Activated naive CD4-positive, alpha-beta T cell treated with anti-CD3 and anti-CD28 coated beads, Interleukin-2, amount 50 U/mL, for 72 hours (primary cell): ENCODE results near the gene KCNA4. TPM values are rescaled to one million over a fixed set of nuclear protein-coding genes. Genes with fewer than 3 reads are reported as not detected.
"Not testable (repeated sequence)": the region's sequence is repeated elsewhere in the genome, so short reads cannot be mapped to it uniquely, and the experiment has no call there.

Experiments used
- ATAC-seq, 2 donors: fragments of 150-1000 bp; cut with Tn5 transposase; 2 replicates each; pipeline ENCODE4 v1.10.0; 2021; ENCODE audit warnings: mild to moderate bottlenecking in 2 of 2, moderate library complexity in 2 of 2
- DNase-seq, 2 donors: peaks; one replicate each; pipeline ENCODE4 v3.0.0; 2021 to 2022; ENCODE audit warnings: low spot score in 2 of 2
- H3K27ac Mint-ChIP-seq, 2 donors: one replicate each; pipeline ENCODE4 v1.8.0; 2022; ENCODE audit warnings: mild to moderate bottlenecking in 2 of 2, mixed read lengths in 2 of 2
- H3K36me3 Mint-ChIP-seq, 2 donors: one replicate each; pipeline ENCODE4 v1.8.0; 2022; ENCODE audit warnings: mixed read lengths in 2 of 2
- H3K9me3 Mint-ChIP-seq, 2 donors: one replicate each; pipeline ENCODE4 v1.8.0; 2022; ENCODE audit warnings: mixed read lengths in 2 of 2
- total RNA-seq, 2 donors: library from RNA; stranded (reverse); gene quantifications; one replicate each; pipeline ENCODE4 v1.2.3, GENCODE V29; 2022

KCNA4 gene
- not detected for total RNA-seq

GRCh38 chr11:30016588-30017363 lies at the start of gene KCNA4:
Gene KCNA4, minus strand, starts transcription at chr11:30017030. Its CDS starts 4,352 bp downstream, at chr11:30012678.
- ATAC-seq (no peak), DNase-seq (no peak)
- H3K9me3 Mint-ChIP-seq: peaks cover 3 to 8% of the 10 kb centered on the region in 2 donors
- H3K27ac Mint-ChIP-seq: no peak within 1 kb of the TSS
- peaks cover 2 to 15% of the 10 kb centered on the region in 2 donors for H3K36me3 Mint-ChIP-seq

GRCh38 chr11:30062103-30062502 lies 45.3 kb upstream of the KCNA4 start:
- Mint-ChIP-seq H3K27ac (no peak overlapping the region), H3K36me3 (peaks cover 6 to 14% of the 10 kb centered on the region in 2 donors), H3K9me3 (peaks cover 23 to 24% of the 10 kb centered on the region in 2 donors)
- DNase-seq (no peak), ATAC-seq (no peak)

- no peak overlapping the region for H3K27ac Mint-ChIP-seq
- H3K36me3 Mint-ChIP-seq: peaks cover under 1 to 4% of the 10 kb centered on the region in 2 donors
These were observed 42.5 kb upstream of the KCNA4 start for GRCh38 chr11:30059172-30059815.

GRCh38 chr11:30049214-30049613 lies 32.4 kb upstream of the KCNA4 start:
- DNase-seq: no peak
- ATAC-seq: no peak
- H3K9me3 Mint-ChIP-seq: peaks cover 10 to 12% of the 10 kb centered on the region in 2 donors
- H3K27ac Mint-ChIP-seq: no peak overlapping the region
- H3K36me3 Mint-ChIP-seq: peaks cover 0 to 8% of the 10 kb centered on the region in 2 donors

More at GRCh38 chr11:30059172-30059815, 42.5 kb upstream of the KCNA4 start:
- H3K9me3 Mint-ChIP-seq: peaks cover 11 to 17% of the 10 kb centered on the region in 2 donors
- no peak for ATAC-seq
- no peak for DNase-seq

- Mint-ChIP-seq H3K27ac (no peak overlapping the region), H3K9me3 (peaks cover 11 to 17% of the 10 kb centered on the region in 2 donors), H3K36me3 (peaks cover 0 to 10% of the 10 kb centered on the region in 2 donors)
- ATAC-seq: no peak
- DNase-seq: no peak
These were observed 29.7 kb upstream of the KCNA4 start for GRCh38 chr11:30046578-30046945.

GRCh38 chr11:30045921-30046577 lies 29.2 kb upstream of the KCNA4 start:
- Mint-ChIP-seq H3K36me3 (peaks cover 0 to 10% of the 10 kb centered on the region in 2 donors), H3K9me3 (peaks cover 11 to 17% of the 10 kb centered on the region in 2 donors), H3K27ac (no peak overlapping the region)
- no peak for ATAC-seq
- no peak for DNase-seq

GRCh38 chr11:30045144-30045543 lies 28.3 kb upstream of the KCNA4 start:
- peaks cover 0 to 10% of the 10 kb centered on the region in 2 donors for H3K36me3 Mint-ChIP-seq
- H3K27ac Mint-ChIP-seq: no peak overlapping the region
- DNase-seq: no peak
- H3K9me3 Mint-ChIP-seq: peaks cover 11 to 20% of the 10 kb centered on the region in 2 donors
- ATAC-seq: no peak

- Mint-ChIP-seq H3K36me3 (peaks cover 0 to 10% of the 10 kb centered on the region in 2 donors), H3K9me3 (peaks cover 15 to 26% of the 10 kb centered on the region in 2 donors), H3K27ac (no peak overlapping the region)
- ATAC-seq (no peak), DNase-seq (no peak)
These were observed 24.3 kb upstream of the KCNA4 start for GRCh38 chr11:30041171-30041570.

GRCh38 chr11:30034746-30035145 lies 17.9 kb upstream of the KCNA4 start:
- not testable (repeated sequence) for H3K36me3 Mint-ChIP-seq, ATAC-seq, DNase-seq, H3K27ac Mint-ChIP-seq
- peaks cover 14 to 16% of the 10 kb centered on the region in 2 donors for H3K9me3 Mint-ChIP-seq

GRCh38 chr11:30034166-30034565 lies 17.3 kb upstream of the KCNA4 start:
- DNase-seq, H3K27ac Mint-ChIP-seq, H3K36me3 Mint-ChIP-seq, ATAC-seq: not testable (repeated sequence)
- H3K9me3 Mint-ChIP-seq: peaks cover 11 to 16% of the 10 kb centered on the region in 2 donors

- Mint-ChIP-seq H3K36me3 (no peaks in the 10 kb centered on the region), H3K9me3 (peaks cover 0 to 10% of the 10 kb centered on the region in 2 donors), H3K27ac (no peak overlapping the region)
- no peak for DNase-seq
- no peak for ATAC-seq
These were observed 8.7 kb upstream of the KCNA4 start for GRCh38 chr11:30025396-30026139.

GRCh38 chr11:30023074-30023473 lies 6.2 kb upstream of the KCNA4 start:
- DNase-seq (no peak), ATAC-seq (no peak)
- peaks cover 0 to 7% of the 10 kb centered on the region in 2 donors for H3K36me3 Mint-ChIP-seq
- no peak overlapping the region for H3K27ac Mint-ChIP-seq
- peaks cover 0 to 8% of the 10 kb centered on the region in 2 donors for H3K9me3 Mint-ChIP-seq

- Mint-ChIP-seq H3K27ac (no peak overlapping the region), H3K9me3 (peaks cover 0 to 6% of the 10 kb centered on the region in 2 donors), H3K36me3 (peaks cover 0 to 12% of the 10 kb centered on the region in 2 donors)
- no peak for DNase-seq
- ATAC-seq: no peak
These were observed 2.7 kb upstream of the KCNA4 start for GRCh38 chr11:30019481-30019880.

- DNase-seq (no peak), ATAC-seq (no peak)
- no peak overlapping the region for H3K27ac Mint-ChIP-seq
- peaks cover 0 to 6% of the 10 kb centered on the region in 2 donors for H3K9me3 Mint-ChIP-seq
- peaks cover 0 to 12% of the 10 kb centered on the region in 2 donors for H3K36me3 Mint-ChIP-seq
These were observed 1.7 kb upstream of the KCNA4 start for GRCh38 chr11:30018495-30018894.

GRCh38 chr11:30017445-30017895 lies 640 bp upstream of the KCNA4 start:
- H3K9me3 Mint-ChIP-seq: peaks cover 0 to 6% of the 10 kb centered on the region in 2 donors
- DNase-seq: no peak

GRCh38 chr11:30015725-30016412 lies 961 bp downstream of the KCNA4 start:
- DNase-seq (no peak), ATAC-seq (no peak)
- Mint-ChIP-seq H3K36me3 (peaks cover 4 to 20% of the 10 kb centered on the region in 2 donors), H3K27ac (no peak overlapping the region), H3K9me3 (peaks cover 5 to 7% of the 10 kb centered on the region in 2 donors)

More at GRCh38 chr11:30017445-30017895, 640 bp upstream of the KCNA4 start:
- Mint-ChIP-seq H3K27ac (no peak overlapping the region), H3K36me3 (peaks cover 0 to 12% of the 10 kb centered on the region in 2 donors)
- ATAC-seq: no peak
